OCI-M2 (cell line): ENCODE data around the gene EIF2A.

Source experiments
- DNase-seq: peaks from one replicate; lab custom pipeline; 2025; ENCODE audit not compliant: unreplicated experiment; lab: John Stamatoyannopoulos, UW

Gene EIF2A

DNA sequence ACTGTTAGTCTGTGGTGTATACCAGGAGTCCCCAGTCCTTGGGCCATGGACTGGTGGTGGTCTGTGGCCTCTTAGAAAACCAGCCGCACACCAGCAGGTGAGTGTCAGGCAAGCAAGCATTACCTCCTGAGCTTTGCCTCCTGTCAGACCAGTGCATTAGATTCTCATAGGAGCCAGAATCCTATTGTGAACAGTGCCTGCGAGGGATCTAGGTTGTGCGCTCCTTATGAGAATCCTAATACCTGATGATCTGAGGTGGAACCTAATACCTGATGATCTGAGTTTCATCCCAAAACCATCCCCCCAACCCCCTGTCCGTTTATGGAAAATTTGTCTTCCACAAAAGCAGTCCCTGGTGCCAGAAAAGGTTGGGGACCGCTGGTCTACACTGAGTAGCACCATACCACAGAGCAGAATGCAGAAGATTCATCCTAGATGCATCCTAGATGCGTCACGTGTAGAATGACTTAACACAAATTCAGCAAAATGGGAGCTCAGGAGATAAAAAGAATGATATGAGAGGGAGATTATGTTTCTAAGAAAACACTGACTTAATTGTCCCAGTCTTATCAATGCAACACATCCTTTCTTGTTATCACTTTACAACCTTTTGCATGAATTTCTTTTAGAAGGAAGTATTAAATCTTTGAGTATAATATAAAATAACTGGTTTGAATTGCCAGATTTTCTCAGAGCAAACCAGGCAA, 85.1 kb downstream of the EIF2A start:
- DNase-seq: no peak

- DNase-seq: no peak
Observed at GRCh38 chr3:150635076-150635475, 88.5 kb downstream of the EIF2A start.

GRCh38 chr3:150635526-150635925, 88.9 kb downstream of the EIF2A start:
- DNase-seq: no peak
